ENCODE measurements around the gene C13orf46.

DNA sequence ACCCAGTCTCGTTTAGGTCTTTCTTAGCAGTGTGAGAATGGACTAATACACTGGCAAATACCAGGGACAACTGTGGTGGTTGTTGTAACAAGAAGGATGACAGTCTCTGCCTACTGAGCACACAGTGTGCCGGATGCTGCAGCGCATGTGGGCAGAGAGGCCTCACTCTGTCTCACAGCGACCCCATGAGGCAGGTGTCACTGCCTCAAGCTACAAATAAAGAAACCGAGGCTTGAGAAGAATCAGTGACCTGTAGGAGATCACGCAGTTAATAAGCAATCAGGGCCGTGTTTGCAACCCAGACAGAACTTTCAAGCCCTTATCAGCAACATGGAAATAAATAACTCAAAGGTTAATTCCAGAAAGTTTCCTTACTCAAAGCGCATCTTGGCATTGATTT lies 69.5 kb downstream of the C13orf46 start:
- TF ChIP-seq POLR2A (IDR thresholded peaks at IDR 0.05) = no peak
- TF ChIP-seq, protein P1, sequence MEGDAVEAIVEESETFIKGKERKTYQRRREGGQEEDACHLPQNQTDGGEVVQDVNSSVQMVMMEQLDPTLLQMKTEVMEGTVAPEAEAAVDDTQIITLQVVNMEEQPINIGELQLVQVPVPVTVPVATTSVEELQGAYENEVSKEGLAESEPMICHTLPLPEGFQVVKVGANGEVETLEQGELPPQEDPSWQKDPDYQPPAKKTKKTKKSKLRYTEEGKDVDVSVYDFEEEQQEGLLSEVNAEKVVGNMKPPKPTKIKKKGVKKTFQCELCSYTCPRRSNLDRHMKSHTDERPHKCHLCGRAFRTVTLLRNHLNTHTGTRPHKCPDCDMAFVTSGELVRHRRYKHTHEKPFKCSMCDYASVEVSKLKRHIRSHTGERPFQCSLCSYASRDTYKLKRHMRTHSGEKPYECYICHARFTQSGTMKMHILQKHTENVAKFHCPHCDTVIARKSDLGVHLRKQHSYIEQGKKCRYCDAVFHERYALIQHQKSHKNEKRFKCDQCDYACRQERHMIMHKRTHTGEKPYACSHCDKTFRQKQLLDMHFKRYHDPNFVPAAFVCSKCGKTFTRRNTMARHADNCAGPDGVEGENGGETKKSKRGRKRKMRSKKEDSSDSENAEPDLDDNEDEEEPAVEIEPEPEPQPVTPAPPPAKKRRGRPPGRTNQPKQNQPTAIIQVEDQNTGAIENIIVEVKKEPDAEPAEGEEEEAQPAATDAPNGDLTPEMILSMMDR (IDR thresholded peaks at IDR 0.05) = peak in 1 of 3 donors; percentile 13
- no peak for TF ChIP-seq POLR2AphosphoS5 (IDR thresholded peaks at IDR 0.05)
